NCI-H146 treated with DMSO at 0.1 percent for 48 hours (cell line): Measurements from ENCODE around the gene OR2A1.
"Not testable (repeated sequence)": the region's sequence is repeated elsewhere in the genome, so short reads cannot be mapped to it uniquely, and the experiment has no call there.

Experiments
- DNase-seq: peaks from one replicate; lab custom pipeline; 2025; ENCODE audit not compliant: unreplicated experiment; lab: John Stamatoyannopoulos, UW

Gene OR2A1

GRCh38 chr7:144311872-144312469, at the start of gene OR2A1:
Gene OR2A1, plus strand, starts transcription at chr7:144312419. Its CDS starts 5,706 bp downstream, at chr7:144318125.
- DNase-seq, result not testable (repeated sequence)

GRCh38 chr7:144264692-144265091, 47.5 kb upstream of the OR2A1 start, which contains the start of gene OR2A7:
Gene OR2A7, minus strand, starts transcription at chr7:144264792. Its CDS starts 5,164 bp downstream, at chr7:144259628.
- DNase-seq, result not testable (repeated sequence)

- not testable (repeated sequence) for DNase-seq
Observed at GRCh38 chr7:144269188-144269587, 43.0 kb upstream of the OR2A1 start, which contains the start of gene CTAGE8. Gene CTAGE8, minus strand, starts transcription at chr7:144269288. Its CDS starts 38 bp downstream, at chr7:144269250.

GRCh38 chr7:144275281-144275680, 36.9 kb upstream of the OR2A1 start:
- not testable (repeated sequence) for DNase-seq

GRCh38 chr7:144280010-144280409, 32.2 kb upstream of the OR2A1 start:
- DNase-seq, result not testable (repeated sequence)

GRCh38 chr7:144281981-144282380, 30.2 kb upstream of the OR2A1 start:
- DNase-seq, result not testable (repeated sequence)

- DNase-seq, result not testable (repeated sequence)
Observed at GRCh38 chr7:144282490-144282889, 29.7 kb upstream of the OR2A1 start.

GRCh38 chr7:144283716-144284115, 28.5 kb upstream of the OR2A1 start:
- DNase-seq, result not testable (repeated sequence)

GRCh38 chr7:144287171-144287784, 24.9 kb upstream of the OR2A1 start:
- not testable (repeated sequence) for DNase-seq

- DNase-seq, result not testable (repeated sequence)
Observed at GRCh38 chr7:144291607-144292006, 20.6 kb upstream of the OR2A1 start.

- not testable (repeated sequence) for DNase-seq
Observed at GRCh38 chr7:144292384-144293161, 19.6 kb upstream of the OR2A1 start.

GRCh38 chr7:144293794-144294499, 18.3 kb upstream of the OR2A1 start:
- DNase-seq, result not testable (repeated sequence)

GRCh38 chr7:144302578-144303303, 9.5 kb upstream of the OR2A1 start:
- DNase-seq, result not testable (repeated sequence)

- DNase-seq, result not testable (repeated sequence)
Observed at GRCh38 chr7:144303607-144304006, 8.6 kb upstream of the OR2A1 start.

GRCh38 chr7:144305156-144305555, 7.1 kb upstream of the OR2A1 start:
- not testable (repeated sequence) for DNase-seq

- not testable (repeated sequence) for DNase-seq
Observed at GRCh38 chr7:144309702-144310101, 2.5 kb upstream of the OR2A1 start.

- not testable (repeated sequence) for DNase-seq
Observed at GRCh38 chr7:144311218-144311617, 1.0 kb upstream of the OR2A1 start.

GRCh38 chr7:144317537-144317936, 5.3 kb downstream of the OR2A1 start:
- not testable (repeated sequence) for DNase-seq

- not testable (repeated sequence) for DNase-seq
Observed at GRCh38 chr7:144319547-144319946, 7.3 kb downstream of the OR2A1 start.

GRCh38 chr7:144321677-144322206, 9.5 kb downstream of the OR2A1 start:
- not testable (repeated sequence) for DNase-seq
